GM20431 (cell line): ENCODE data around the gene ANKS1A.

Source experiments
- in situ Hi-C: fragments of 300-500 bp; cut with MseI, MboI; formaldehyde crosslinking; loops from one replicate; pipeline ENCODE4 v1.15.0; 2020; ENCODE audit warnings: low sequenced_read_pairs; ENCODE audit not compliant: unreplicated experiment

The ANKS1A gene

GRCh38 chr6:34953061-34954025 lies 64.3 kb downstream of the ANKS1A start:
- in situ Hi-C loops, result no loop called here

DNA sequence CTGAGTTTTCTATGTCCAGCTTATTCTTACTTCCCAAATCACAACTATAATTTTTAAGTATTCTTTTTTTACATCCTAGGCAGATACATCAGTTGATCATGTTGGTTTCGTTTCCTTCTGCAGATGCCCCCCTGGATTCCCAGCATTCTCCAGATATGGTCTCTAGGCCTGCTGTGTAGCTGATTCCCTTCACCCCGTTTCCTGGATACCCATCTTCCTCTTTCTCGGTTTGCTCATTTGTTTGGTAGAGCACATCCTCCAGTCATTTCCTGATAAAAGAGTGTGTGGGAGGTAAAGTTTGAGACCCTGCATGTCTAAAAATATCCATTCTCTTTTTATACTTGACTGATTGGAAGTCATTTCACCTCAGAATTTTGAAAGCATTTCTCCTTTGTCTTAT lies 66.4 kb downstream of the ANKS1A start:
- in situ Hi-C loops, result no loop called here

DNA sequence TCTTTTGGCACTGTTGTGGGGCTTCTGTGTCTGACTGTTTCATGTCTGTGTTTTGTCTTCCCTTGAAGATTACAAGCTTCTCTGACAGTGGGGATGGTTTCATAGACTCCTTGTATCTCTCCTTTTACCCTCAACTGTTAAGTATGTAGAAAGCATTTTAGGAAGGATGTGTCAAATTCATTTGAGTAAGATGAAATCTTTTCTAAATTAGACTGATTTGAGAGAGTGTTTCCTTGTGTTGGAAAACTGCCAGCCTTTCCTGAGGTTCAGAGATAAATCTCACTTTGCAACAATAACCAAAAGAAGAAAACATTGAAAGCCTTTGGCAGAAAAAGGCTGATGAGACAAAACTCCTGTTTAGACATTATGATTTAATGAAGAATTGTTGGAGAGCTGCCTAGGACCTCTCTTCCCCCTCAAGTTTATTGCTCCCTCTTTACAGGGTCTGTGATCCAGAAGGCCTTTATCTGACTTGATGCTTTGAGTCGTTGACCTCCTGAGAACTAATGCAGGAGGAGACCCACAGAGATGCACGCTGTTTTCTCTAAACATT lies 68.3 kb downstream of the ANKS1A start:
- in situ Hi-C loops, result no loop called here

DNA sequence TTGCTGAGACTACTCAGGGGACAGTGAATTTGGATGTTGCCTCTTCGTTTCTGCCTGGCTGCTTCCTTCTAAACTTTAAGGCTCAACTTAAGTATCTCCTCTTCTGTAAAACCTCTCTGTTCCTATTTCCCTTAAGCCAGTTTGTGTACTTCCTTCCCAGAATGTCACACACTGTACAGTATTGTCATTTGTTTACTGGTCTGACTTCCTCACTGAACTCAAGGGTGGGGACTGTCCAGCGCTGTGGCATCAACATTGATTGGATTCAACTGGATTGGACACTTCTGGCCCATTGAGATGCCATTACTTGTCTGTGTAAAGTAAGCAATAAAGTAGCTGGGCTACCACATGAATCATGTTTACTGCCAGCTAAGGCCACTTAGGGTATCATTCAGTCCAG lies 69.7 kb downstream of the ANKS1A start:
- in situ Hi-C loops, result no loop called here

- in situ Hi-C loops, result no loop called here
These were observed 70.2 kb downstream of the ANKS1A start for GRCh38 chr6:34959224-34959623.

GRCh38 chr6:34961082-34961481 lies 72.0 kb downstream of the ANKS1A start:
- in situ Hi-C loops, result no loop called here

DNA sequence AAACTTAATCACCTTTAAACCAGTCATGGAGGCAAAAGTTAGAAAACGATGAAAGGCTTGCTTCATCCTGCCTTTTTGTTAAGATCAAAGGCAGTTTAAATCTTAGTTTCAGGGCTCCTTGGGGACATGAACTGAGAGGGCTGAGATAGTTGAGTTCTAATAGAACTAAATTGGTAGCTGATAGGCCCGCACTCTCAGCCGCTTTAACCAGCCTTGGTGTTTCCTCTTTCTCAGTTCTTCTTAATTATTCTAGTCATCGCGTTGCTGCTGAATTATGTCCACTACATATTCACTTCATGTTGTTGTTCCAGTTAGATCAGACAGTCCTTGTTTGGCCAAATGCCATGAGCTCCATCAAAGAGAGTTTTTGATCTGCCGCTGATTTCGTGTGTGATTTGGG lies 72.5 kb downstream of the ANKS1A start:
- in situ Hi-C loops, result no loop called here

GRCh38 chr6:34964564-34964963 lies 75.5 kb downstream of the ANKS1A start:
- in situ Hi-C loops, result no loop called here

- in situ Hi-C loops, result no loop called here
These were observed 78.4 kb downstream of the ANKS1A start for GRCh38 chr6:34967461-34967860.

- in situ Hi-C loops, result no loop called here
These were observed 80.7 kb downstream of the ANKS1A start for GRCh38 chr6:34969662-34970265.

DNA sequence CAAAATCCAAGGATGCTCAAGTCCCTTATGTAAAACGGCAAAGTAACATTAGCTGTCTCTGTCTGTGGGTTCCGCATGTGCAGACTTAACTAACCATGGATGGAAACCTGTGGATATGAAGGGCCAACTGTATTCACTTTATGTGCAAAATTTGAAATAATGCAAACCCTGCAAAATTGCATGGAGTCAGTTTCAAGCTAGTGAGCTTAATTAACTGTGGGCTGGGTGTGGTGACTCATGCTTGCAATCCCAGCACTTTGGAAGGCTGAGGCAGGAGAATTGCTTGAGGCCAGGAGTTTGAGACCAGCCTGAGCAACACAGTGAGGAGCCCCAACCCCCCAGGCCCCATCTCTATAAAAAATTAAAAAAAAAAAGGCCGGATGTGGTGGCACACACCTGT lies 81.4 kb downstream of the ANKS1A start:
- in situ Hi-C loops, result no loop called here

DNA sequence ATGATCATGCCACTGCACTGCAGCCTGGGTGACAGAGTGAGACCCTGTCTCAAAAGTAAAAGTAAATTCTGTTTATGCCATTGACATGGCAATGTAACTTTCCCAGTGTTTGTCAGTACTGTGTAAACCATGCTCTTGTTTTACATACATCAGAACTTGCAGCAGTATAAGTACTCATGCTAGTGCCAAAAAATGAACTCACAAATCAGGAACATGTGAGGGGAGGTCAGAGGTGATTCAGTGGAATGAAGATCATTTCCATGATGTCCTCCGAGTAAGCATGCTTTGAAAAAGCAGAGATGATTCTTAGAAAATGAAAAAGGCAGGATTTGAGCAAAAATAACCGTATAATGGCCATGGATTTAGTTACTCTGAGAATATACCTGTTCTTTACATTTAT lies 81.9 kb downstream of the ANKS1A start:
- in situ Hi-C loops, result no loop called here

DNA sequence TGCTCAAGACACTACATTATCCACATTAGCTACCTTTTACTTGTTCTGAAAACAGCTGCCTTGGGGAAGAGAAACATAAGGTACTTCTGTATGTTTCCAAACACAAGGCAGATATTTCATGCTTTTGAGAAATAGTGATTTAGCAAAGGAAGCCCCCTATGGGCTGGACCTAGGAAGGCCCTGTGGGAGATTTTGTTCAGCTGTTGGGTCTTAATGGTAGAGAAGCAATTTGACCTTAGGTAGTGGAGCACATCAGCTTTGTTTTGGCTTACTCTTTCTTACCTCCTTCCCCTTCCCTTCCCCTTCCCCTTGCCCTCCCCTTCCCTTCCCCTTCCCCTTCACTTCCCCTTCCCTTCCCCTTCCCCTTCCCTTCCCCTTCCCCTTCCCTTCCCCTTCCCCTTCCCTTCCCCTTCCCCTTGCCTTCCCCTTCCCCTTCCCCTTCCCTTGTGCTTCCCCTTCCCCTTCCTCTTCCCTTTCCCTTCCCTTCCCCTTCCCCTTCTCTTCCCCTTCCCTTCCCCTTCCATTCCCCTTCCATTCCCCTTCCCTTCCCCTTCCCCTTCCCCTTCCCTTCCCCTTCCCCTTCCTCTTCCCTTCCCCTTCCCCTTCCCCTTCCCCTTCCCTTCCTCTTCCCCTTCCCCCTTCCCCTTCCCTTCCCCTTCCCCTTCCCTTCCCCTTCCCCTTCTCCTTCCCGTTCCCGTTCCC lies 84.6 kb downstream of the ANKS1A start:
- in situ Hi-C loops, result no loop called here

DNA sequence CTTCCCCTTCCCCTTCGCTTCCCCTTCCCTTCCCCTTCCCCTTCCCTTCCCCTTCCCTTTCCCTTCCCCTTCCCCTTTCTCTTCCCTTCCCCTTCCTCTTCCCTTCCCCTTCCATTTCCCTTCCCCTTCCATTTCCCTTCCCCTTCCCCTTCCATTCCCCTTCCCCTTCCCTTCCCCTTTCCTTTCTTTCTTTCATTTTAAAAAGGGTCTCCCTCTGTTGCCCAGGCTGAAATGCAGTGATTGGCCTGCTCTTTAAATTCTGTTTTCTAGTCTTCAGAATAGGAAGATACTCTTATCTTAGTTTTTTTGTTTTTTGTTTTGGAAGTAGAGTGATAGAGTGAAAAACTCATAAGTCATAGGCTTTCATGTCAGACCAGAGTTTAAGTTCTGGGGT lies 85.2 kb downstream of the ANKS1A start:
- in situ Hi-C loops, result no loop called here

- in situ Hi-C loops, result no loop called here
These were observed 87.2 kb downstream of the ANKS1A start for GRCh38 chr6:34976239-34976638.

- in situ Hi-C loops, result no loop called here
These were observed 90.2 kb downstream of the ANKS1A start for GRCh38 chr6:34979218-34979617.

DNA sequence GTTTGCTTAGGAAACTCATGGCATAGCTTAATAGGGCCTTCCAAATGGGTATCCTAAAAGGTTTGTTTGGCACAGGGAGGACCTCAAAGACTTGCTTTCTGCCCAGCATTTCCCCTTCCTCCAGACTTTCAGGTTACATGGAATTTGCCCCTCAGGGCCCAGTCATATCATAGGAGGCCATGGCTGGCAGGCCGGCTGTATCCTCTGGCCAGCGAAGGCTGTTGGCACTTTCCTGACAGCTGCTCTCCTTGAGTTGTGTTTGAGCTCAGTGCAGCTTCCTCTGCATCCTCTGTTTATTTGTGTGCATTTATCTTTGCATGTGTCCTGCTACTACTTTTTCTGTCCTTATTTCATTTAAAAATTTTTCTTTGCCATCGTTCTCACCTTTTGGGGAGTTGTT lies 90.9 kb downstream of the ANKS1A start:
- in situ Hi-C loops, result no loop called here

DNA sequence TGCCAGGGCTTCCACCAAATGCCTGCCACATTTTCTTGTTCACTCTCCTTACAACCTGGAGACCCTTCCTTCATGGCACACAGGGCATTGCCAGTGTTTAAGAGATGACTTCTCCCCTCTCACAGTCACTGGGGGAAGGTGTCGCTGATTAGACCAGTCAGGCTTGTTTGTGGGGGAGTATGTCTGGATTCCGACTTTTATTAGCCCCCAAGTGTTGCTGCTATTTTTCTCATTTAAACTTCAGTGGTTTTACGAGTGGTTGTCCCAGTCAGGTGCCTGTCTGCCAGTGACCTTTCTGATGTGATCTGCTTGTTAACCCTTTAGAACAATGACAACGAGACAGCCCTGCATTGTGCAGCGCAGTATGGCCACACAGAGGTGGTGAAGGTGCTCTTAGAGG lies 92.3 kb downstream of the ANKS1A start:
- in situ Hi-C loops, result no loop called here

GRCh38 chr6:34981951-34982350 lies 92.9 kb downstream of the ANKS1A start:
- in situ Hi-C loops, result no loop called here

DNA sequence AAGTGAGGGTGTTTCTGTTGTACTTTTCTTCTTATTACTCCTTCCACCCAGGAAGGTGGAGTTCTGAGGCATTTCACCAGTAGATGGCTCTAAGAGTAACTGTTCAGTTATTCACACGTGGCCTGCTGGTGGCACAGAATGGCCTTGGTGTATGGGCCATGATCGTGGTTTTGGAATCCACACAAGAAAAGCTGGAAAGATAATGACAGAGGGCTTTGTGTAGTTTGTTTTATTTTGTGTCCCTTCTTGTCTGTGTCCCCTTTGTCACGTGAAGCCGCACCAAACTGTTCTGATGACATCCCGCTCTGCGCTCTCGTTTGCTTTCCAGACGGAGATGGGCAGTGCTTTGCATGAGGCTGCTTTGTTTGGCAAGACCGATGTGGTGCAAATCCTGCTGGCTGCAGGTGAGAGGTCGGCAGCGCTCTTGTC lies 93.4 kb downstream of the ANKS1A start:
- in situ Hi-C loops, result no loop called here

DNA sequence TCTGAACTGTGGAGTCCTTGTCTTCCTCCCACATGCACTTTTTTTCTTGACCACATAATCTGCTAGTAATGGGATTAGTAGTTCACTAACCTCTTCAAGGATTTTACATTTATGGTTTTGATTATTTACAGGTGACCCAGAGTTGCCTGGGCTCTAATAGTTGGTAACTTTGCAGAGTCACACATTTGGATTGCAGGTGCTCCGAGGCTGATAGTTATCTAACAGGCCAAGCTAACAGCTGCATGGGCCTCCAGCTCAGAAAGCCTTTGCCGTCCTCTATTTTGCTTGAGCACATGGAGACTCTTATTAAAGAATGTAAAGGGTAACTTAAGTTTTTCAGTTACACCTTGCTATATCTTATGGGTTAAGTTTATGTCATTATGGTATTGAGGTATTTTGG lies 95.4 kb downstream of the ANKS1A start:
- in situ Hi-C loops, result no loop called here
